NOMO-1 treated with dmso at 0.1 percent for 144 hours (cell line): ENCODE data around the gene UBL3.
A peak's percentile ranks its signal among the peaks of the same experiment; 100 is the strongest.

Experiments used
- DNase-seq: peaks from one replicate; lab custom pipeline; 2025; ENCODE audit not compliant: unreplicated experiment; lab: John Stamatoyannopoulos, UW

Gene UBL3

GRCh38 chr13:29761160-29761559, 89.3 kb downstream of the UBL3 start:
- no peak for DNase-seq

- DNase-seq: no peak
Measured at GRCh38 chr13:29760544-29760943, 89.9 kb downstream of the UBL3 start.

GRCh38 chr13:29758531-29759114, 91.8 kb downstream of the UBL3 start:
- DNase-seq: peak; percentile 97

- DNase-seq: no peak
Measured at GRCh38 chr13:29756506-29756905, 93.9 kb downstream of the UBL3 start.

- DNase-seq: no peak
Measured at GRCh38 chr13:29754473-29754806, 96.0 kb downstream of the UBL3 start.

GRCh38 chr13:29753618-29754472, 96.6 kb downstream of the UBL3 start:
- DNase-seq: no peak

- no peak for DNase-seq
Measured at GRCh38 chr13:29752175-29752574, 98.2 kb downstream of the UBL3 start.

- no peak for DNase-seq
Measured at GRCh38 chr13:29750183-29750530, 100.3 kb downstream of the UBL3 start.

- DNase-seq: no peak
Measured at GRCh38 chr13:29749401-29750182, 100.8 kb downstream of the UBL3 start.

GRCh38 chr13:29748097-29748496, 102.3 kb downstream of the UBL3 start:
- no peak for DNase-seq

GRCh38 chr13:29746148-29746677, 104.2 kb downstream of the UBL3 start:
- no peak for DNase-seq

- DNase-seq: no peak
Measured at GRCh38 chr13:29745704-29746103, 104.7 kb downstream of the UBL3 start.

GRCh38 chr13:29743201-29743786, 107.1 kb downstream of the UBL3 start:
- no peak for DNase-seq

GRCh38 chr13:29740961-29741360, 109.5 kb downstream of the UBL3 start:
- DNase-seq: no peak

- no peak for DNase-seq
Measured at GRCh38 chr13:29737061-29737460, 113.4 kb downstream of the UBL3 start.

- DNase-seq: peak; percentile 10
Measured at GRCh38 chr13:29733147-29733611, 117.2 kb downstream of the UBL3 start.

- no peak for DNase-seq
Measured at GRCh38 chr13:29730253-29730652, 120.2 kb downstream of the UBL3 start.

- DNase-seq: no peak
Measured at GRCh38 chr13:29722415-29722814, 128.0 kb downstream of the UBL3 start.

- no peak for DNase-seq
Measured at GRCh38 chr13:29721766-29722165, 128.7 kb downstream of the UBL3 start.

- DNase-seq: no peak
Measured at GRCh38 chr13:29718694-29719093, 131.7 kb downstream of the UBL3 start.

- no peak for DNase-seq
Measured at GRCh38 chr13:29716493-29716892, 133.9 kb downstream of the UBL3 start.
